Lower lobe of right lung (tissue), 2 donors: ENCODE results near the gene AUNIP. TPM values are rescaled to one million over a fixed set of nuclear protein-coding genes. Genes with fewer than 3 reads are reported as not detected.

Experiments used
- ATAC-seq, 2 donors: fragments of 200-7000 bp; cut with Tn5 transposase; one replicate each; pipeline ENCODE4 v1.9.1; 2020 to 2022; ENCODE audit warnings: mild to moderate bottlenecking in 2 of 2, moderate library complexity in 2 of 2
- DNase-seq: peaks from one replicate; pipeline ENCODE4 v3.0.0-alpha.2; 2020
- H3K27ac ChIP-seq: fragments of 200-600 bp; one replicate; pipeline ENCODE4 v1.8.0; 2022
- H3K27me3 ChIP-seq: fragments of 200-600 bp; one replicate; pipeline ENCODE4 v1.8.0; 2022; ENCODE audit warnings: low read depth
- H3K36me3 ChIP-seq: fragments of 200-600 bp; one replicate; pipeline ENCODE4 v1.8.0; 2022; ENCODE audit warnings: mild to moderate bottlenecking
- H3K4me1 ChIP-seq: fragments of 200-600 bp; one replicate; pipeline ENCODE4 v1.8.0; 2022
- H3K4me3 ChIP-seq: fragments of 200-600 bp; one replicate; pipeline ENCODE4 v1.8.0; 2022; ENCODE audit warnings: mild to moderate bottlenecking
- H3K9me3 ChIP-seq: fragments of 200-600 bp; one replicate; pipeline ENCODE4 v1.8.0; 2022
- CTCF ChIP-seq: fragments of 200-600 bp; IDR thresholded peaks from one replicate; pipeline ENCODE4 v1.8.0; 2022; ENCODE audit warnings: antibody characterized with exemption, mild to moderate bottlenecking
- intact Hi-C: fragments of 100-400 bp; cut with DNase I; formaldehyde crosslinking; loops from one replicate; pipeline ENCODE4 v1.11.0; 2022
- total RNA-seq: library from RNA; stranded (reverse); fragmentation: NEBNext Ultra II Directional; extraction: Animal tissue kit (Norgen Biotek cat#: 25700); gene quantifications from one replicate; pipeline ENCODE4 v1.2.1, GENCODE V29; 2021
- donor health status: DM: no; HTN: yes; CAD: no; lungs with severe emphysema.

The AUNIP gene
- total RNA-seq, 1 donor from 2014 or later: not detected

GRCh38 chr1:25899792-25900191 lies 40.5 kb upstream of the AUNIP start:
- no peak for DNase-seq
- Histone ChIP-seq H3K4me3 (no peak overlapping the region), H3K36me3 (peaks cover 20% of the 10 kb centered on the region), H3K9me3 (no peaks in the 10 kb centered on the region), H3K27ac (no peak overlapping the region), H3K27me3 (no peaks in the 10 kb centered on the region), H3K4me1 (peaks cover 27% of the 10 kb centered on the region)
- TF ChIP-seq CTCF: no peak
- intact Hi-C loops: no loop called here
- no peak for ATAC-seq

DNA sequence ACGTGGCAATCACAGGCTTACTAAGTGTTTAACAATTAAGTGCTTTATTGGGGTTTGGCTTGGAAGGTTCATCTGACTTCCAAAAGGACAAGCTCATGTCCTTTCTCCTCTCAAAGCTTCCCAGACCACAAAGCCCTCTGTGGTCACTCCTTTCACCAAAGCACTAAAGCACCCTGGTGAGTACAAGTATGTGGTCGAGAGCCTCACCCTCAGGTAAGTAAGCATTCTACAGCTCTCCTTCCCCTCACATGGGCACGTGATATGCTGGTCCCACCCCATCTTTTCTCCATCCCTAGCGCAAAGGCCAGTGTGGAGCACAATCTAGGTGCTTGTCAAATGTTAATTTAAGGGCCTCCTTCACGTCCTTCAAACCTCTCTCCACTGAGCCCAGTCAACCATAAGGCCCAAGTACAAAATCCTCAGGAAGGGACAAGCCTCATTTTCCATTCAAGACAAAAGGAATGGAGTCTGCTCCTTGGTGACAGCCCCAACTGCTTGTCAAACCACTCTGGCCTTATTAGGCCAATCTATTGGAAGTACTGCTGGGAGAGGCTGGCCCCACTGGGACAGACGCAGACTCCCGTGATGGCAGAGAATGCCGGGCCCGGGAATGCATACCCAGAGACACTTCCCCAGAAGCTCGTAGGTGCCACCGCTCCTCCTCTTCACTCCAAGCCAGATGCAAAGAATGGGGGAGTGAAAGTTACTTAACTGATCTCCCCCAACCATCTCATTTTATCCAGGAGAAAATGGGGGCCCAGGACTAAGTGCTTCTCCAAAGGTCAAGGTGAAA lies 39.2 kb upstream of the AUNIP start:
- DNase-seq (no peak), ATAC-seq (peak; percentile 50 to 83)
- no peak for TF ChIP-seq CTCF
- Histone ChIP-seq H3K4me1 (peaks cover 17% of the 10 kb centered on the region), H3K4me3 (no peak overlapping the region), H3K9me3 (no peaks in the 10 kb centered on the region), H3K27ac (no peak overlapping the region), H3K36me3 (peaks cover 20% of the 10 kb centered on the region), H3K27me3 (no peaks in the 10 kb centered on the region)
- intact Hi-C loops: no loop called here

GRCh38 chr1:25897754-25898153 lies 38.5 kb upstream of the AUNIP start:
- Histone ChIP-seq H3K9me3 (no peaks in the 10 kb centered on the region), H3K27me3 (no peaks in the 10 kb centered on the region), H3K27ac (no peak overlapping the region), H3K36me3 (peaks cover 20% of the 10 kb centered on the region), H3K4me3 (no peak overlapping the region), H3K4me1 (peaks cover 19% of the 10 kb centered on the region)
- ATAC-seq: no peak
- intact Hi-C loops: no loop called here
- no peak for TF ChIP-seq CTCF
- DNase-seq: no peak

- no peaks in the 10 kb centered on the region for H3K9me3 ChIP-seq
- no peak for TF ChIP-seq CTCF
- intact Hi-C loops: no loop called here
- no peak overlapping the region for H3K4me3 ChIP-seq
- no peaks in the 10 kb centered on the region for H3K27me3 ChIP-seq
- ATAC-seq (no peak), DNase-seq (no peak)
- H3K4me1 ChIP-seq: peaks cover 32% of the 10 kb centered on the region
- peaks cover 14% of the 10 kb centered on the region for H3K36me3 ChIP-seq
- no peak overlapping the region for H3K27ac ChIP-seq
Measured at GRCh38 chr1:25896266-25896665, 37.0 kb upstream of the AUNIP start.

DNA sequence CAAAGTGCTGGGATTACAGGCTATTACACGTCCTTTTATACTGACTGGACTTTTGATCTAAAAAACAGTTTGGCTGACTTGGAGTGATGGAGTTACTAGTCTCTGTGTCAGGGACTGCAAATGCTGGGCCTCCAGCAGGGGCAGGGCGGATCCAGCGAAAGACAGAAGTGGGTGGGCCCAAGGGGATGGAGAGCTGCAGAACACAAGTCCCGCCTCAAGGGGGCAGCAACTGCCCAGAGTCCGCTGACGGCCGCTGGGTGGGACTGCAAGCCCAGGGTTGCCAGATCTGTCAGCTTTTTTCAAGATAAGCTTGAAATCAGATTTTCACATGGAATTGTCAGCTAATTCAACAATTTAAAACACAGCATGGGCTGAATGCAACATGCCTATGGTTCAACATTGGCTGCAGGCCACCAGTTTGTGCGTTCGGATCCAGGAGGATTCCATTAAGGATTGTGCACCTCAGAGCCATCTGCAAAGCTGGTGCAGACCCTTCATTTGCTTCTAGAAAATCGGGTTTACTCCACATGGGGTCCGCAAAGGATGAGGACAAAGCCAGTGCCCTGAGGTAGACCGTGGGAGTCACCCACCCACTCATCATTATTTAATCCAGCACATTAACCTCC lies 36.2 kb upstream of the AUNIP start:
- H3K9me3 ChIP-seq: no peaks in the 10 kb centered on the region
- no peak overlapping the region for H3K4me3 ChIP-seq
- H3K4me1 ChIP-seq: peaks cover 39% of the 10 kb centered on the region
- intact Hi-C loops: no loop called here
- TF ChIP-seq CTCF: peak; percentile 99
- H3K36me3 ChIP-seq: peaks cover 6% of the 10 kb centered on the region
- no peaks in the 10 kb centered on the region for H3K27me3 ChIP-seq
- H3K27ac ChIP-seq: no peak overlapping the region
- DNase-seq: peak; percentile 92
- ATAC-seq: peak; percentile 89 to 95
